HL-60 (cell line): ENCODE data around the gene UNC93A.
"Not testable (repeated sequence)": the region's sequence is repeated elsewhere in the genome, so short reads cannot be mapped to it uniquely, and the experiment has no call there.

Experiments used
- DNase-seq, 2 experiments: peaks; one replicate each; pipeline ENCODE4 v3.0.0-alpha.2; 2010 to 2020; ENCODE audit warnings: low read depth in 1 of 2, low spot score in 1 of 2
- H3K27ac ChIP-seq: fragments of 250-450 bp; sonication (Bioruptor Pico); replicated peaks from 2 replicates; pipeline ENCODE4 v1.5.1; 2020; ENCODE audit warnings: mild to moderate bottlenecking, moderate library complexity
- H3K27me3 ChIP-seq: fragments of 250-450 bp; sonication (Bioruptor Pico); 2 replicates; pipeline ENCODE4 v1.5.1; 2021; ENCODE audit warnings: mild to moderate bottlenecking, moderate library complexity; ENCODE audit not compliant: insufficient read depth, poor library complexity, severe bottlenecking
- H3K4me3 ChIP-seq: replicated peaks from 2 replicates; pipeline ENCODE4 v1.5.1; 2011; ENCODE audit warnings: mild to moderate bottlenecking, control low read depth, low read length; ENCODE audit not compliant: insufficient read depth
- CTCF ChIP-seq: IDR thresholded peaks from one replicate; pipeline ENCODE4 v1.5.1; 2011; ENCODE audit warnings: low read length, control low read depth, inconsistent platforms; ENCODE audit not compliant: insufficient read depth
- GABPA ChIP-seq: IDR thresholded peaks from 2 replicates; pipeline ENCODE4 v1.6.1; 2012; ENCODE audit warnings: low read depth
- POLR2AphosphoS5 ChIP-seq: IDR thresholded peaks from 2 replicates; pipeline ENCODE4 v1.6.1; 2012; ENCODE audit warnings: low read depth
- REST ChIP-seq: IDR thresholded peaks from 2 replicates; pipeline ENCODE4 v1.6.1; 2012; ENCODE audit warnings: low read depth; ENCODE audit not compliant: insufficient replicate concordance
- SPI1 ChIP-seq: IDR thresholded peaks from 2 replicates; pipeline ENCODE4 v1.6.1; 2012; ENCODE audit warnings: low read depth, mild to moderate bottlenecking, borderline replicate concordance

The UNC93A gene

GRCh38 chr6:167306401-167306998 is 15.4 kb downstream of the UNC93A start:
- TF ChIP-seq REST: no peak
- TF ChIP-seq CTCF: no peak
- no peak for TF ChIP-seq SPI1
- TF ChIP-seq POLR2AphosphoS5: no peak
- TF ChIP-seq GABPA: no peak
- no peaks in the 10 kb centered on the region for H3K27me3 ChIP-seq
- H3K4me3 ChIP-seq: no peak overlapping the region
- no peak for DNase-seq
- no peak overlapping the region for H3K27ac ChIP-seq

GRCh38 chr6:167307342-167307955 is 16.3 kb downstream of the UNC93A start:
- TF ChIP-seq SPI1: no peak
- no peak for TF ChIP-seq GABPA
- no peak for TF ChIP-seq POLR2AphosphoS5
- no peak for TF ChIP-seq REST
- no peak for TF ChIP-seq CTCF
- DNase-seq: no peak
- H3K27ac ChIP-seq: no peak overlapping the region
- no peak overlapping the region for H3K4me3 ChIP-seq
- H3K27me3 ChIP-seq: no peaks in the 10 kb centered on the region

GRCh38 chr6:167308207-167308606 is 17.1 kb downstream of the UNC93A start:
- no peak overlapping the region for H3K4me3 ChIP-seq
- H3K27me3 ChIP-seq: no peaks in the 10 kb centered on the region
- TF ChIP-seq REST (no peak), POLR2AphosphoS5 (no peak), CTCF (no peak), GABPA (no peak), SPI1 (no peak)
- no peak for DNase-seq
- no peak overlapping the region for H3K27ac ChIP-seq

- not testable (repeated sequence) for H3K4me3 ChIP-seq, H3K27ac ChIP-seq, DNase-seq, H3K27me3 ChIP-seq
Observed at GRCh38 chr6:167309355-167310192, 18.5 kb downstream of the UNC93A start.
